GM19193 (cell line): ENCODE data around the gene PERM1.

Experiments used
- POLR2A ChIP-seq: IDR thresholded peaks from 4 replicates; pipeline ENCODE4 v1.6.1; 2011; ENCODE audit not compliant: insufficient read depth, insufficient read length; ENCODE audit errors: extremely low read depth

PERM1 gene

DNA sequence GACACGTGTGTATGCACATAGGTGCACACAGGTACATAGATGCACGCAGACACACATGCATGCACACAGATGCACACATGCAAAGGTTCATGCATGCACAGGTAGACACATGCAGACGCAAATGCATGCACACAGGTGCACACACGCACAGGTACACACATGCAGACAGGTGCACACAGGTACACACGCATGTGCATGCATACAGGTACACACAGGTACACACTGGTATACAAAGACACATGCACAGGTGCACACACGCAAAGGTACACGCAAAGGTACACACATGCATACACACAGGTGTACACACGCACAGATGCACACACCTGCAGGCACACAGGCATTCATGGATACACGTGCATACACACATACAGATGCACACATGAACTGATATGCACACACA is 31.6 kb downstream of the PERM1 start:
- no peak for TF ChIP-seq POLR2A

DNA sequence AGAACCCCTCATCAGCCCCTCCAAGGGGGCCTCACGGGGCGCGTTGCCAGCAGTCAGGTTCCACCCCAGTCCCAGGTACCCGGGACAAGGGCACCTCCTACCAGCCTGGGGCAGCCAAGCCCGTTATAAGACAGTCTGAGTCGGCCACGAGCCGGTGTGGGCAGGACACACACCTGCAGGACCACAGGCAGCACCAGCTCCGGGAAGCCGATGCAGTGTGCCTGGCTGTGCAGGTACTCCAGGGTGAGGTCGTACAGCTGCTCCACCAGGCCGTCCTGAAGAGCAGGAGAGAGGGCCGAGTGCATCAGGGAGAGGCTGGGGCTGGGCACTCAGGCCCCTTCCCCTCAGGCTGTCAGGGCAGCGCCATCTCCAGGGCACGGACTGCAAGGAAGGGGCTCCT is 33.9 kb downstream of the PERM1 start:
- no peak for TF ChIP-seq POLR2A

GRCh38 chr1:945688-946556 is 36.0 kb downstream of the PERM1 start:
- TF ChIP-seq POLR2A = no peak

GRCh38 chr1:944341-945325 is 37.3 kb downstream of the PERM1 start:
- TF ChIP-seq POLR2A = no peak

DNA sequence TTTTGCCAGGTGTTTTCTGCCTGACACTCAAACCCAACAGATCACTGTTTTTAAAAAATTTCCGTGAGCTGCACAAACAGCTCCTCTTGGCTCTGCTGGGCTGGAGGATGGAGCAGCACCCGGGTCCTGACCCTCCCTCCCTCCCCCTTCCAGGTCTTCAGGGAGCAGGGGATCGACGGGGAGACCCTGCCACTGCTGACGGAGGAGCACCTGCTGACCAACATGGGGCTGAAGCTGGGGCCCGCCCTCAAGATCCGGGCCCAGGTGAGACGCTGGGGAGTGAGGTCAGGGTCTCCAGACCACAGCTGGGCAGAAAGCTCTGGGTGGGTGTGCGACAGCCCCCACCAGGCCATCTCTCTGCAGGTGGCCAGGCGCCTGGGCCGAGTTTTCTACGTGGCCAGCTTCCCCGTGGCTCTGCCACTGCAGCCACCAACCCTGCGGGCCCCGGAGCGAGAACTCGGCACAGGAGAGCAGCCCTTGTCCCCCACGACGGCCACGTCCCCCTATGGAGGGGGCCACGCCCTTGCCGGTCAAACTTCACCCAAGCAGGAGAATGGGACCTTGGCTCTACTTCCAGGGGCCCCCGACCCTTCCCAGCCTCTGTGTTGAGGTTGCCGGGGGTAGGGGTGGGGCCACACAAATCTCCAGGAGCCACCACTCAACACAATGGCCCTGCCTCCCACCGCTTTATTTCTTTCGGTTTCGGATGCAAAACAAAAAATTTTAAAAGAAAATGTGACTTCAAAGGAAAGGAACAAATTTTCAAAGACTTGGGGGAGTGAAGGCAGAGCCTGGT is 38.1 kb downstream of the PERM1 start:
- TF ChIP-seq POLR2A = no peak

- TF ChIP-seq POLR2A = peak; percentile 45
Measured at GRCh38 chr1:942864-943533, 38.9 kb downstream of the PERM1 start.

GRCh38 chr1:942411-942821 is 39.5 kb downstream of the PERM1 start:
- TF ChIP-seq POLR2A = no peak

- no peak for TF ChIP-seq POLR2A
Measured at GRCh38 chr1:941588-942383, 40.1 kb downstream of the PERM1 start.

DNA sequence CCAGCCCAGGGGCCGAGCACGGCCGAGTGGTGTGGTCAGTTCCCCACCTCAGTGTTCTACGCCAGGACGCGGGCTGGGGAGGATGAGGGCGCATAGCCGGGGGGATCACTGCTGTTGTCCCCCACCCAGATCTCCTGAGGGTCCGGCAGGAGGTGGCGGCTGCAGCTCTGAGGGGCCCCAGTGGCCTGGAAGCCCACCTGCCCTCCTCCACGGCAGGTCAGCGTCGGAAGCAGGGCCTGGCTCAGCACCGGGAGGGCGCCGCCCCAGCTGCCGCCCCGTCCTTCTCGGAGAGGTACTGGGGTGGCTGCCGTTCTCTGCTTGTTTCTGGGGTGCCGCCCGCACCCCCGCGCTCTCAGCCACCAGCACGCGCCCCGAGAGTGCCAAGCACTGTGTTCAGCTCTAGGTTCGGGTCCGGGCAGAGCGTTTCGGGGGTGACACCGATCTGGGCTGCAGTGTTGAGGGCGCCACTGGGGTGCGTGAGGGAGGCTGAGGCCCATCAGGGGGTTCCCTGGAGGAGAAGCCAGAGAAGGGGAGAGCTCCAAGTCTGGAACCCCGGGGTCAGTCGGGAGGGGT is 40.8 kb downstream of the PERM1 start:
- TF ChIP-seq POLR2A = no peak

DNA sequence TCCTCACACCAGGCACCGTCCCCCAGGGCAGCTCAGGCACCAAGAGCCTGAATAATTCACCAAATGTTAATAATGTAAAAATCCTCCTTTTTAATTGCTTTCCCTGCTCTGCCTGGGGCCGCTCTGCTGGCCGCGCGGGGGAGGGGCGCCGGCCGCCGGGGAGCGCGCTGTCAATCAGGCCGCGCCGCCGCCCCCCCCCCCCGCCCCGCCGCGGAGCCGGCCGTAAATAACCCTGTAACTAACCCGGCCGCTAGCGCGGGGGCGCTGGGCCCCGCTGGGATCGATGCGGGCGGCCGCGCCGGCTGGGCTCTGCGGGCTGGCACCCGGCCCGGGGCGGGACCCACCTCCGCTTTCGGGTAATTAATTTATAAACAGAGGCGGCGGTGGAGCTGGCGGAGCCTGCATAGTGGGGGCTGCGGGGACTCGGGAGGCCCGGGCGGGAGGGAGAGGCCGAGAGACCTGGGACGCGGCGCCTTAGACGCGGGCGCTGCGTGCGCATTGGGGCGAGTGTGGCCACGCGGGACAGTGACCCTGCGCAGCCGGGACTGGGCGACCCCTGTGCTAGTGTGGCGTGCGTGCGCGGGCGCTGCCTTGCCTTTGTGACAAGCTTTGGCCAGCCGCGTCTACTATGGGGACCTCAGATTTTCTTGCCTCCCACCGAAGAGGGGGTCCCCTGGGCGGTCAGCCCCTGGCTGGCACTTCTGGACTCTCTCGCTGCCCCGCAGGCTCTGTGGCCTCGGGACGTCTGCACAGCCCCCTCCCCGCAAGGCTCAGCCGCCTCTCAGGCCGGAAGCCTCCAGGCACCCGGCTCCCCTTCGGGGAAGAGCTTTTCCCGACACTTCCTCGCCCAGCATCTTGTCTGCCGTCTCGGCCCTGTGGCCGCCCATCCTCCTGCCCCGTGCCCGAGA is 41.5 kb downstream of the PERM1 start:
- TF ChIP-seq POLR2A = no peak

DNA sequence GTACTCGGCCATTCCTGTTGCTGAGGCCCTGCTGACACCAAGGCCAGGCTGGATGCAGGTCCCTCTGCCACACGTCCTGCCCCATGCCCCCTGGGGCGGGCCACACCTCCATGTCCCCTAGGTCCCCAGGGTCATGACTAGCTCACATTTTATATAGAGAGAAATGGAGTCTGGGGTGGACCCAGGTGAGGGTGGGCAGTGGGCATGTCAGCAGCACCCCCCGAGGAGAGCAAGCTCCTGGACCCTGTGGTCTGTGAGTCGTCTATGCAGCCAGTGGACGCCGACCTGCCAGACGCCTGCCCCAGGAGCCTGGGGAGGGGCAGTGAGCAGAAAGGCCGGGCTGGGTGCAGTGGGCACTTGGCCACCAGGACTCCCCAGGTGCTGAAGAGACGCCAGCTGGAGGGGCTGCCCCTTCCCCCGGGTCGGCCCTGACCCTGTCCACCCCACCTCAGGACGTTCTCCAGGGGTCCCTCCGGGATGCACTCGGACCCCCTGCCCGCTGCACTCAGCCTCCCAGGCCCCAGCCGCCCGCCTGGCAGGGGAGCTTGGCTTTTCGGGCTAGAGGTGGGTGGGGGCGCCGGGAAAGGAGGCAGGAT is 42.3 kb downstream of the PERM1 start:
- no peak for TF ChIP-seq POLR2A
